K562 (cell line): ENCODE measurements around the gene TMEM184A. TPM values are rescaled to one million over a fixed set of nuclear protein-coding genes. Genes with fewer than 3 reads are reported as not detected.

Source experiments
- ATAC-seq: fragments of 200-7000 bp; cut with Tn5 transposase; 3 replicates; pipeline ENCODE4 v1.9.1; 2020; ENCODE audit warnings: moderate library complexity
- BruUV-seq: library from RNA; stranded (reverse); fragments of 400-500 nt; replicated peaks from 2 replicates; lab custom pipeline; 2021; lab: Mats Ljungman, UMichigan
- CTCF ChIA-PET: fragments of 300-600 bp; formaldehyde crosslinking; extraction: SDS; loops from one replicate; lab custom pipeline; 2021; ENCODE audit warnings: low intra/inter-chr PET ratio; lab: Yijun Ruan, JAX
- POLR2A ChIA-PET: fragments of 300-600, 350-650 bp; sonication (Branson Sonifier 250); formaldehyde crosslinking; extraction: SDS; loops from one replicate; lab custom pipeline; 2021; ENCODE audit warnings: antibody characterized with exemption, inconsistent platforms; lab: Yijun Ruan, JAX
- DNase-seq, 4 experiments: peaks; one replicate each; pipeline versions ENCODE4 v3.0.0 to v3.0.0-alpha.2; 2011 to 2018; ENCODE audit warnings: low spot score in 3 of 4, mixed read lengths in 3 of 4; ENCODE audit errors: extremely low read depth in 1 of 4
- FAIRE-seq: peaks from 2 replicates; lab custom pipeline; 2011; peaks lifted over from hg19 to GRCh38; lab: Jason Lieb, UNC
- H2AFZ ChIP-seq: 2 replicates; pipeline ENCODE4 v1.6.0; 2011; ENCODE audit warnings: low read depth, low read length, control low read depth, inconsistent platforms
- H3K27ac ChIP-seq: fragments of 200-600 bp; 3 replicates; pipeline ENCODE4 v1.8.0; 2011; ENCODE audit warnings: low read depth, mild to moderate bottlenecking, control low read depth, inconsistent platforms, low read length, moderate library complexity, mixed read lengths; ENCODE audit errors: extremely low read depth
- H3K27me3 ChIP-seq, 2 experiments: fragments of 300-600 bp in 1 of 2; 2 replicates in 1 of 2; 3 replicates in 1 of 2; pipeline versions ENCODE4 v1.6.0 to v1.8.0; 2011; ENCODE audit warnings: inconsistent platforms in 2 of 2, low read length in 2 of 2, mild to moderate bottlenecking in 1 of 2, mixed read lengths in 1 of 2, moderate library complexity in 1 of 2; ENCODE audit not compliant: control insufficient read depth in 2 of 2, insufficient read depth in 2 of 2
- H3K36me3 ChIP-seq: fragments of 300-600 bp; 3 replicates; pipeline ENCODE4 v1.8.0; 2011; ENCODE audit warnings: mild to moderate bottlenecking, low read length, inconsistent platforms; ENCODE audit not compliant: control insufficient read depth, insufficient read depth
- H3K4me1 ChIP-seq, 2 experiments: fragments of 200-600 bp in 1 of 2; replicated peaks in 1 of 2; 2 replicates in 1 of 2; 3 replicates in 1 of 2; pipeline versions ENCODE4 v1.5.1 to v1.8.0; 2011; ENCODE audit warnings: inconsistent platforms in 2 of 2, low read length in 2 of 2, mild to moderate bottlenecking in 1 of 2, mixed read lengths in 1 of 2, moderate library complexity in 1 of 2; ENCODE audit not compliant: control insufficient read depth in 2 of 2, insufficient read depth in 2 of 2
- H3K4me2 ChIP-seq: 2 replicates; pipeline ENCODE4 v1.6.1; 2011; ENCODE audit warnings: low read length, control low read depth, inconsistent platforms, mixed read lengths; ENCODE audit not compliant: insufficient read depth
- H3K4me3 ChIP-seq: fragments of 200-600 bp; sonication (generic), shearing (Covaris generic); 2 replicates; pipeline ENCODE4 v1.5.1; 2016; ENCODE audit warnings: control low read depth, inconsistent platforms
- H3K79me2 ChIP-seq: fragments of 200-600 bp; 3 replicates; pipeline ENCODE4 v1.8.0; 2011; ENCODE audit warnings: low read length, inconsistent platforms; ENCODE audit not compliant: control insufficient read depth, insufficient read depth
- H3K9ac ChIP-seq, 2 experiments: 2 replicates each; pipeline versions ENCODE4 v1.6.0 to v1.6.1; 2011; ENCODE audit warnings: low read depth in 2 of 2, low read length in 2 of 2, control low read depth in 1 of 2, inconsistent platforms in 1 of 2, mild to moderate bottlenecking in 1 of 2, mixed read lengths in 1 of 2; ENCODE audit not compliant: insufficient read depth in 1 of 2
- H3K9me1 ChIP-seq: one replicate; pipeline ENCODE4 v1.6.0; 2011; ENCODE audit warnings: inconsistent platforms, mild to moderate bottlenecking, low read length, moderate library complexity; ENCODE audit not compliant: control insufficient read depth, insufficient read depth
- H3K9me3 ChIP-seq: replicated peaks from 2 replicates; pipeline ENCODE4 v1.5.1; 2011; ENCODE audit warnings: low read depth, low read length, inconsistent platforms; ENCODE audit not compliant: control insufficient read depth, insufficient read depth
- H4K20me1 ChIP-seq: replicated peaks from 2 replicates; pipeline ENCODE4 v1.6.1; 2011; ENCODE audit warnings: low read length, inconsistent platforms, mixed read lengths; ENCODE audit not compliant: control insufficient read depth, insufficient read depth
- BRD9 ChIP-seq: fragments of 450-650 bp; IDR thresholded peaks from 2 replicates; pipeline ENCODE4 v1.6.1; 2018; ENCODE audit warnings: low read depth; ENCODE audit not compliant: partially characterized antibody
- SMARCA4 ChIP-seq: fragments of 450-650 bp; IDR thresholded peaks from 2 replicates; pipeline ENCODE4 v1.6.1; 2016
- ZFP36 ChIP-seq: fragments of 150-350 bp; IDR thresholded peaks from 2 replicates; pipeline ENCODE4 v1.6.1; 2018; ENCODE audit warnings: low read length, low read depth; ENCODE audit not compliant: partially characterized antibody
- ZNF239 ChIP-seq: fragments of 250-450 bp; sonication (Bioruptor Pico); IDR thresholded peaks from 2 replicates; pipeline ENCODE4 v1.4.0; 2020; ENCODE audit warnings: mild to moderate bottlenecking
- WGBS: fragments of 100-300 bp; shearing (Covaris generic); methylation state at CpG from one replicate; pipeline ENCODE4 v1.1.6; 2016; ENCODE audit warnings: low coverage, mixed read lengths; ENCODE audit not compliant: insufficient coverage; ENCODE audit errors: missing lambda C conversion rate; 5-methylcytosine and 5-hydroxymethylcytosine counted together
- in situ Hi-C: fragments of 300-500 bp; cut with MboI; formaldehyde crosslinking; loops from 4 replicates; pipeline ENCODE4 v1.15.0; 2018; ENCODE audit warnings: inconsistent platforms, mixed read lengths
- intact Hi-C: fragments of 100-400 bp; cut with micrococcal nuclease; formaldehyde crosslinking; loops from 2 replicates; pipeline ENCODE4 v1.14.2; 2022
- polyA plus RNA-seq, 8 experiments: library from polyadenylated mRNA; depleted of rRNA in 4 of 8; stranded (reverse) in 5 of 8; unstranded in 3 of 8; fragments of >200 nt; fragmentation: Nextera tagmentation in 2 of 8; fragmentation: Illumina TruSeq in 1 of 8; extraction: Ambion mirVana in 2 of 8; extraction: Trizol in 1 of 8; gene quantifications; 2 replicates each; pipeline versions ENCODE4 v1.2.1 to v1.2.3, GENCODE V29; 2011 to 2014; ENCODE audit warnings: inconsistent platforms in 1 of 8, missing spikeins in 1 of 8
- total RNA-seq, 7 experiments: library from RNA; depleted of rRNA in 6 of 7; stranded (reverse); fragments of >200 nt in 6 of 7; fragmentation: Illumina TruSeq in 2 of 7; extraction: Trizol in 2 of 7; gene quantifications; 2 replicates each; pipeline versions ENCODE4 v1.2.1 to v1.2.3, GENCODE V29; 2011 to 2021; ENCODE audit warnings: low replicate concordance in 1 of 7

The TMEM184A gene
- total and polyA plus RNA-seq, 9 of the 15 experiments (the other 6 are each of a cell fraction or from before 2014, with no cell fraction given) = 0.10 to 0.18 (median 0.11) TPM; not detected in 6

DNA sequence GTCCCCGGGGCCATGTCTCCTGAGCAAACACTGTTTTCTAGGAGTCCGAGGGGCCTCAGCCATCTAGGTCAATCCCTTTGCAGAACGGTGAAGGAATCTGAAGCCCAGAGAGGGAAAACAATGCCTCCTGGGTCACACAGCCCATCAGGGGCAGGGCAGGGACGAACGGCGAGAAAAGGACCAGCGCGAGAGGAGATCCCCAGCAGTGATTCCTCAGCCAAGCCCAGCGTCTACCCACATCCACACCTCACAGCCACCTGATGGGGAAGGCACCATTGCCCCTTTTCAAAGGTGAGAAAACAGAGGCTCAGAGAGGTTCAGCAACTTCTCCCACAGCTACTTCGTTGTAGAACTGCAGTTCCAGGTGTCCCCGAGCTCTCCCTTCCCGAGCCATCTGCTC is 31.7 kb upstream of the TMEM184A start:
- Histone ChIP-seq H4K20me1 (peaks cover 12% of the 10 kb centered on the region; the same call in 1 of the 2 replicates), H3K79me2 (no peaks in the 10 kb centered on the region), H3K4me2 (no peak overlapping the region), H3K27me3 (peaks cover 77 to 92% of the 10 kb centered on the region in 2 experiments), H3K4me1 (peaks cover 0 to 35% of the 10 kb centered on the region in 2 experiments; a peak in 2 of 5 replicates), H3K9me1 (no peaks in the 10 kb centered on the region), H3K9ac (no peak overlapping the region), H3K27ac (no peak overlapping the region), H3K4me3 (no peak overlapping the region), H3K36me3 (no peaks in the 10 kb centered on the region), H3K9me3 (no peaks in the 10 kb centered on the region), H2AFZ (no peak overlapping the region)
- TF ChIP-seq ZNF239 (CRISPR knock-in tag) (no peak), ZFP36 (peak; percentile 26), SMARCA4 (no peak), BRD9 (peak; percentile 98)
- ATAC-seq (no peak), DNase-seq (no peak), FAIRE-seq (no peak)
- ChIA-PET CTCF (no interaction called here), POLR2A (interaction anchor here (0.5 kb wide), 1 partner anchor 305 kb away, joined by 3 read pairs; no protein-coding TSS in a partner anchor)
- in situ Hi-C loops (loop anchor here (10.0 kb wide), 1 partner anchor 617 kb away; no protein-coding TSS in a partner anchor), intact Hi-C loops (no loop called here)
- BruUV-seq = no TSS peak
- WGBS = 0% methylated on average over 9 of the region's 12 CpGs
